Activated T-cell treated with anti-CD3 and anti-CD28 coated beads, Interleukin-2, amount 50 U/mL, for 4 hours (primary cell): ENCODE measurements around the gene ZCCHC9. TPM values are rescaled to one million over a fixed set of nuclear protein-coding genes. Genes with fewer than 3 reads are reported as not detected.
A peak's percentile ranks its signal among the peaks of the same experiment; 100 is the strongest.
"Not testable (repeated sequence)": the region's sequence is repeated elsewhere in the genome, so short reads cannot be mapped to it uniquely, and the experiment has no call there.

ENCODE experiments used
- ATAC-seq, 2 donors: fragments of 200-7000 bp; cut with Tn5 transposase; one replicate each; pipeline ENCODE4 v1.10.0; 2021
- DNase-seq: peaks from one replicate; pipeline ENCODE4 v3.0.0-alpha.2; 2020
- H3K27me3 Mint-ChIP-seq: one replicate; pipeline ENCODE4 v1.8.0; 2021; ENCODE audit warnings: low read depth, mixed read lengths
- H3K36me3 Mint-ChIP-seq: one replicate; pipeline ENCODE4 v1.8.0; 2022; ENCODE audit warnings: mixed read lengths; ENCODE audit not compliant: insufficient read depth
- H3K4me1 Mint-ChIP-seq: one replicate; pipeline ENCODE4 v1.8.0; 2021; ENCODE audit warnings: low read depth, mixed read lengths
- H3K4me3 Mint-ChIP-seq: one replicate; pipeline ENCODE4 v1.8.0; 2021; ENCODE audit warnings: mild to moderate bottlenecking, moderate library complexity, mixed read lengths
- H3K9me3 Mint-ChIP-seq: one replicate; pipeline ENCODE4 v1.8.0; 2021; ENCODE audit warnings: mixed read lengths
- total RNA-seq, 3 donors: library from RNA; stranded (reverse); gene quantifications; one replicate each; pipeline ENCODE4 v1.2.1, GENCODE V29; 2021

The ZCCHC9 gene
- total RNA-seq, 3 donors from 2014 or later = 32.7 to 37.8 (median 37.4) TPM

- Mint-ChIP-seq H3K4me3 (no peak overlapping the region), H3K4me1 (peaks cover 50% of the 10 kb centered on the region), H3K27me3 (no peaks in the 10 kb centered on the region), H3K9me3 (peaks cover 8% of the 10 kb centered on the region), H3K36me3 (peaks cover 19% of the 10 kb centered on the region)
- no peak for DNase-seq
- peak in 1 of 2 donors; percentile 22 for ATAC-seq
Observed at GRCh38 chr5:81288021-81288433, 13.4 kb upstream of the ZCCHC9 start.

GRCh38 chr5:81290146-81290545 is 11.2 kb upstream of the ZCCHC9 start:
- H3K36me3 Mint-ChIP-seq = peaks cover 25% of the 10 kb centered on the region
- DNase-seq (no peak), ATAC-seq (no peak)
- H3K4me3 Mint-ChIP-seq = no peak overlapping the region
- peaks cover 17% of the 10 kb centered on the region for H3K9me3 Mint-ChIP-seq
- H3K27me3 Mint-ChIP-seq = no peaks in the 10 kb centered on the region
- peaks cover 55% of the 10 kb centered on the region for H3K4me1 Mint-ChIP-seq

- peaks cover 17% of the 10 kb centered on the region for H3K9me3 Mint-ChIP-seq
- H3K27me3 Mint-ChIP-seq = no peaks in the 10 kb centered on the region
- ATAC-seq = no peak
- H3K4me1 Mint-ChIP-seq = peaks cover 46% of the 10 kb centered on the region
- H3K36me3 Mint-ChIP-seq = peaks cover 16% of the 10 kb centered on the region
- DNase-seq = no peak
- no peak overlapping the region for H3K4me3 Mint-ChIP-seq
Observed at GRCh38 chr5:81292130-81292529, 9.3 kb upstream of the ZCCHC9 start.

- H3K27me3 Mint-ChIP-seq, DNase-seq, H3K4me3 Mint-ChIP-seq: not testable (repeated sequence)
- Mint-ChIP-seq H3K36me3 (peaks cover 21% of the 10 kb centered on the region), H3K4me1 (peaks cover 48% of the 10 kb centered on the region), H3K9me3 (peaks cover 17% of the 10 kb centered on the region)
- peak; percentile 34 to 48 for ATAC-seq
Observed at GRCh38 chr5:81294021-81294420, 7.4 kb upstream of the ZCCHC9 start.

- Mint-ChIP-seq H3K36me3 (peaks cover 13% of the 10 kb centered on the region), H3K9me3 (peaks cover 11% of the 10 kb centered on the region), H3K4me1 (peaks cover 47% of the 10 kb centered on the region), H3K4me3 (no peak overlapping the region), H3K27me3 (no peaks in the 10 kb centered on the region)
- ATAC-seq (no peak), DNase-seq (no peak)
Observed at GRCh38 chr5:81297531-81297930, 3.9 kb upstream of the ZCCHC9 start.

- Mint-ChIP-seq H3K4me1 (peaks cover 58% of the 10 kb centered on the region), H3K27me3 (no peaks in the 10 kb centered on the region), H3K9me3 (no peaks in the 10 kb centered on the region), H3K36me3 (peaks cover 14% of the 10 kb centered on the region), H3K4me3 (peak overlapping the region; percentile 93)
- DNase-seq = no peak
- no peak for ATAC-seq
Observed at GRCh38 chr5:81300921-81301270, 491 bp upstream of the ZCCHC9 start.

- ATAC-seq (no peak), DNase-seq (no peak)
- Mint-ChIP-seq H3K4me3 (peak overlapping the region; percentile 93), H3K9me3 (no peaks in the 10 kb centered on the region), H3K4me1 (peaks cover 54% of the 10 kb centered on the region), H3K36me3 (peaks cover 14% of the 10 kb centered on the region), H3K27me3 (no peaks in the 10 kb centered on the region)
Observed at GRCh38 chr5:81302596-81302995, 1.2 kb downstream of the ZCCHC9 start.

- Mint-ChIP-seq H3K4me3 (peak overlapping the region; percentile 46), H3K27me3 (no peaks in the 10 kb centered on the region), H3K9me3 (no peaks in the 10 kb centered on the region), H3K4me1 (peaks cover 49% of the 10 kb centered on the region), H3K36me3 (peaks cover 13% of the 10 kb centered on the region)
- no peak for DNase-seq
- ATAC-seq = no peak
Observed at GRCh38 chr5:81303563-81303962, 2.2 kb downstream of the ZCCHC9 start.

- H3K36me3 Mint-ChIP-seq = peaks cover 18% of the 10 kb centered on the region
Observed at GRCh38 chr5:81305785-81306184, 4.4 kb downstream of the ZCCHC9 start.

GRCh38 chr5:81308836-81309235 is 7.4 kb downstream of the ZCCHC9 start:
- Mint-ChIP-seq H3K27me3 (no peaks in the 10 kb centered on the region), H3K36me3 (peaks cover 31% of the 10 kb centered on the region)

More at GRCh38 chr5:81305785-81306184, 4.4 kb downstream of the ZCCHC9 start:
- DNase-seq = no peak
- ATAC-seq = peak; percentile 13 to 23
- H3K9me3 Mint-ChIP-seq = no peaks in the 10 kb centered on the region
- no peak overlapping the region for H3K4me3 Mint-ChIP-seq
- H3K4me1 Mint-ChIP-seq = peaks cover 30% of the 10 kb centered on the region
- H3K27me3 Mint-ChIP-seq = no peaks in the 10 kb centered on the region

GRCh38 chr5:81310402-81311063 is 9.1 kb downstream of the ZCCHC9 start:
- no peaks in the 10 kb centered on the region for H3K27me3 Mint-ChIP-seq
- H3K36me3 Mint-ChIP-seq = peaks cover 27% of the 10 kb centered on the region
- H3K4me3 Mint-ChIP-seq = no peak overlapping the region
- H3K4me1 Mint-ChIP-seq = peaks cover 3% of the 10 kb centered on the region
- DNase-seq (no peak), ATAC-seq (no peak)
- H3K9me3 Mint-ChIP-seq = no peaks in the 10 kb centered on the region

More at GRCh38 chr5:81308836-81309235, 7.4 kb downstream of the ZCCHC9 start:
- no peaks in the 10 kb centered on the region for H3K9me3 Mint-ChIP-seq
- ATAC-seq (no peak), DNase-seq (no peak)
- H3K4me1 Mint-ChIP-seq = peaks cover 14% of the 10 kb centered on the region
- H3K4me3 Mint-ChIP-seq = no peak overlapping the region

GRCh38 chr5:81313278-81313677 is 11.9 kb downstream of the ZCCHC9 start:
- ATAC-seq (no peak), DNase-seq (no peak)
- Mint-ChIP-seq H3K9me3 (no peaks in the 10 kb centered on the region), H3K4me3 (no peak overlapping the region), H3K36me3 (peaks cover 27% of the 10 kb centered on the region), H3K27me3 (no peaks in the 10 kb centered on the region), H3K4me1 (peaks cover 2% of the 10 kb centered on the region)

- no peak for ATAC-seq
- Mint-ChIP-seq H3K9me3 (no peaks in the 10 kb centered on the region), H3K4me3 (no peak overlapping the region), H3K36me3 (peaks cover 24% of the 10 kb centered on the region), H3K27me3 (no peaks in the 10 kb centered on the region), H3K4me1 (peaks cover 2% of the 10 kb centered on the region)
- DNase-seq = no peak
Observed at GRCh38 chr5:81313686-81314085, 12.3 kb downstream of the ZCCHC9 start.

- no peaks in the 10 kb centered on the region for H3K9me3 Mint-ChIP-seq
- DNase-seq (no peak), ATAC-seq (no peak)
- H3K4me3 Mint-ChIP-seq = no peak overlapping the region
- H3K36me3 Mint-ChIP-seq = peaks cover 21% of the 10 kb centered on the region
- H3K4me1 Mint-ChIP-seq = peaks cover 2% of the 10 kb centered on the region
- no peaks in the 10 kb centered on the region for H3K27me3 Mint-ChIP-seq
Observed at GRCh38 chr5:81314581-81314980, 13.2 kb downstream of the ZCCHC9 start.

GRCh38 chr5:81315336-81315735 is 13.9 kb downstream of the ZCCHC9 start:
- DNase-seq = no peak

More at GRCh38 chr5:81315336-81315735, 13.9 kb downstream of the ZCCHC9 start:
- no peak for ATAC-seq
- no peaks in the 10 kb centered on the region for H3K27me3 Mint-ChIP-seq
- no peaks in the 10 kb centered on the region for H3K9me3 Mint-ChIP-seq
- no peak overlapping the region for H3K4me3 Mint-ChIP-seq
- H3K36me3 Mint-ChIP-seq = peaks cover 21% of the 10 kb centered on the region
- peaks cover 2% of the 10 kb centered on the region for H3K4me1 Mint-ChIP-seq
